NB4 (cell line): ENCODE measurements around the gene RASGEF1B.

Experiments
- CTCF ChIP-seq: IDR thresholded peaks from one replicate; pipeline ENCODE4 v1.5.1; 2012; ENCODE audit warnings: low read depth, low read length
- MAX ChIP-seq: IDR thresholded peaks from 2 replicates; pipeline ENCODE4 v1.6.1; 2011; ENCODE audit warnings: low read depth, low read length
- MYC ChIP-seq: IDR thresholded peaks from 2 replicates; pipeline ENCODE4 v1.6.1; 2011; ENCODE audit warnings: low read depth, low read length
- POLR2A ChIP-seq: IDR thresholded peaks from 2 replicates; pipeline ENCODE4 v1.6.1; 2011; ENCODE audit warnings: mild to moderate bottlenecking; ENCODE audit not compliant: insufficient read length; ENCODE audit errors: extremely low read depth

- TF ChIP-seq CTCF (no peak), POLR2A (no peak), MYC (no peak), MAX (no peak)
Measured at GRCh38 chr4:81498046-81498445, 26.3 kb upstream of the RASGEF1B start.
